Right lobe of liver (tissue), 4 donors: ENCODE measurements around the gene NTNG2.

ENCODE experiments used
- CTCF ChIP-seq, 4 donors: fragments of 200-600 bp in 3 of 4; fragments of 450-650 bp in 1 of 4; IDR thresholded peaks; one replicate each; pipeline versions ENCODE4 v1.5.1 to v1.8.0; 2016 to 2022; ENCODE audit warnings: antibody characterized with exemption in 4 of 4, mild to moderate bottlenecking in 2 of 4
- POLR2A ChIP-seq: fragments of 450-650 bp; IDR thresholded peaks from one replicate; pipeline ENCODE4 v1.6.1; 2017; ENCODE audit warnings: antibody characterized with exemption, mild to moderate bottlenecking
- donor health status: DM: no; HTN: no; CAD: no.
- donor health status: DM: no; HTN: no; CAD: no.
- donor health status: DM: no; HTN: yes; CAD: no.

DNA sequence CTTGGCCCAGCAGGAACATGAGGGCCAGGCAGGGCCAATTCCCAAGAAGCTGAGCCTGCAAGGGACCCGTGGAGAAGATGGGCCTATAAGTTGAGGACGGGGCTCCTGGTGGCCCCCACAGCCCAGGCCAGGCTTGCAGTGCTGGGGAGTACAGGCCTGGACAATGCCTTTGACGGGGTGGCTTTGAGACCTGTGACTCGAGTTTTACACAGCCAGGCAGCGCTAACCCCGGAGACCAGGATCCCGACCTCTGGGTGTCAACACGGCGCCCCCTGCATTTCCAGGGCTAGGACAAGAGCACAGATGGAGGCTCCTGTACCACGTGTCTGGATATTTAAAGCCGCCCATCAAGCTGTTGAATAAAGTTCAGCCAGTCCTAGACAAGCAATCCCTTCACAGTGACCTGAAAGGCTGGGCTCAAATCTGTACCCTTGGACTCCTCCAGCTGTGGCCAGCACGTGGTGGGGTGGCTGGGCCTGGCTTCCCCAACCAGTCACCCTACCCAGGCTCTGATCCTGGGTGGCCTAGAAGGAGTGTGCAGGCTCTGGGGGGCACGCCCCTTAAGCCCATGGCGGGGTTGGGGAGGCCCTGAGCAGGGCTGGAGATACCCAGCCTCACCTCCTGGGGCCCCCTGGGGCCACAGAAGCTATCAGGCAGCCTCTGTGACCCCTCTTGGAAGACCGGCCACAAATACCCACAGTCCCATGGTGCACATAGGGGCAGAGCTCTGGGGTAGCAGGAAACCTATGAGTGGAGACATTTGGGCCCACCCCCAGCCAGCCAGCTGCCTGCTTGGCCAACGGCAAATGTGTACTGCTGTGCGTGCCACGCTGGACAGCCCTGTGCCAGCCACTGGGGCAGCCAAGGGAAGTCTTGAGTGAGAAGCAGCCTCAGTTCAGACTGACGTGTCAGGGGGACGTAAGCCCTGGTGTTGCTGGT is 88.7 kb downstream of the NTNG2 start:
- TF ChIP-seq POLR2A (no peak), CTCF (IDR thresholded peaks at IDR 0.05) (no peak)
